ENCODE results near the gene KRTAP4-16.

DNA sequence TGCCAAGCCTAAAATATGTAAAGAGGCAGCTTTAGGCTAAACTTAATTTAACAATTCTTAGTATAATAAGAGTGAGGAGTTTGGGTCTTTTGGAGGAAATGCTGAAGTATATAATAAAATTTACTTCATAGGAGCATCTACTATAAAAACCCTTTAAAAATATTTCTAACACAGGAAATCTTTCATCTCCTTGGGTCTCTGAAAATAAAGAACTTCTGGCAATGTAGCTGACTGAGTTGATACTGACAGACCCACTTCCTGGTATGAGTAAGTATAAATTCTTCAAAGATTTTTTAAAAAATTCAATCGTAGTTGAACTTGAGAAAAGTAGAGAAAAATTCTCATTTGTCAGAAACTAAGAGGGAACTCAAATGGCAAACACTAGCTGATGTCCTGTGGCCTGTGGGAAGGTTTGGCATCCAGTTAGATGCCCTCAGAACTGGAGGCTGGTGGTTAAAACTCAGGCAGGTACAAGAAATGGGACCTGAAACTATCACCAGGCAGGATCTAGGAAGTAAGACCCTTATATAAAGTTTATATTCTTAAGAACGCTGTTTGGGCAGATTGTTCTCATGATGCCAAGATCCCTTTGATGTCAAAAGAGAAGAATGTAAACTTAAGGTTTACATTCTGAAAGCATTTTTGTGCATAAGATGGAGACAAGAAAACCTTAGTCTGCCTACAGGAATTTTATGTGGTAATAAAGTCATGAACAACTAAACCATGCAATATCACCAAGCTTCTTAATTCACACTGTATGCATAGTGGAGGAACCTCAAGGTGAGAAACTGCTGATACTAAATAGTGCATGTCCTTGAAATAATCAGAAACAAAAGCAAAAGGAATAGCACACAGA lies 32.1 kb upstream of the KRTAP4-16 start:
- TF ChIP-seq, protein P1, sequence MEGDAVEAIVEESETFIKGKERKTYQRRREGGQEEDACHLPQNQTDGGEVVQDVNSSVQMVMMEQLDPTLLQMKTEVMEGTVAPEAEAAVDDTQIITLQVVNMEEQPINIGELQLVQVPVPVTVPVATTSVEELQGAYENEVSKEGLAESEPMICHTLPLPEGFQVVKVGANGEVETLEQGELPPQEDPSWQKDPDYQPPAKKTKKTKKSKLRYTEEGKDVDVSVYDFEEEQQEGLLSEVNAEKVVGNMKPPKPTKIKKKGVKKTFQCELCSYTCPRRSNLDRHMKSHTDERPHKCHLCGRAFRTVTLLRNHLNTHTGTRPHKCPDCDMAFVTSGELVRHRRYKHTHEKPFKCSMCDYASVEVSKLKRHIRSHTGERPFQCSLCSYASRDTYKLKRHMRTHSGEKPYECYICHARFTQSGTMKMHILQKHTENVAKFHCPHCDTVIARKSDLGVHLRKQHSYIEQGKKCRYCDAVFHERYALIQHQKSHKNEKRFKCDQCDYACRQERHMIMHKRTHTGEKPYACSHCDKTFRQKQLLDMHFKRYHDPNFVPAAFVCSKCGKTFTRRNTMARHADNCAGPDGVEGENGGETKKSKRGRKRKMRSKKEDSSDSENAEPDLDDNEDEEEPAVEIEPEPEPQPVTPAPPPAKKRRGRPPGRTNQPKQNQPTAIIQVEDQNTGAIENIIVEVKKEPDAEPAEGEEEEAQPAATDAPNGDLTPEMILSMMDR (IDR thresholded peaks at IDR 0.05): no peak
- TF ChIP-seq POLR2A (IDR thresholded peaks at IDR 0.05): no peak

Data from lower leg skin (tissue), 3 donors.